SK-N-MC (cell line): Measurements from ENCODE around the gene C22orf42.

ENCODE experiments used
- EZH2 ChIP-seq: fragments of 200-600 bp; sonication (generic); IDR thresholded peaks from one replicate; pipeline ENCODE4 v1.6.1; 2017; ENCODE audit warnings: antibody characterized with exemption
- FOXP2 ChIP-seq: optimal IDR thresholded peaks from 2 replicates; pipeline ENCODE3; 2011; ENCODE audit warnings: mild to moderate bottlenecking, moderate library complexity; ENCODE audit not compliant: insufficient read depth; ENCODE audit errors: extremely low read length, control extremely low read depth
- POLR2AphosphoS5 ChIP-seq: IDR thresholded peaks from 2 replicates; pipeline ENCODE4 v1.6.1; 2012; ENCODE audit warnings: mild to moderate bottlenecking, low read depth, low read length, borderline replicate concordance

DNA sequence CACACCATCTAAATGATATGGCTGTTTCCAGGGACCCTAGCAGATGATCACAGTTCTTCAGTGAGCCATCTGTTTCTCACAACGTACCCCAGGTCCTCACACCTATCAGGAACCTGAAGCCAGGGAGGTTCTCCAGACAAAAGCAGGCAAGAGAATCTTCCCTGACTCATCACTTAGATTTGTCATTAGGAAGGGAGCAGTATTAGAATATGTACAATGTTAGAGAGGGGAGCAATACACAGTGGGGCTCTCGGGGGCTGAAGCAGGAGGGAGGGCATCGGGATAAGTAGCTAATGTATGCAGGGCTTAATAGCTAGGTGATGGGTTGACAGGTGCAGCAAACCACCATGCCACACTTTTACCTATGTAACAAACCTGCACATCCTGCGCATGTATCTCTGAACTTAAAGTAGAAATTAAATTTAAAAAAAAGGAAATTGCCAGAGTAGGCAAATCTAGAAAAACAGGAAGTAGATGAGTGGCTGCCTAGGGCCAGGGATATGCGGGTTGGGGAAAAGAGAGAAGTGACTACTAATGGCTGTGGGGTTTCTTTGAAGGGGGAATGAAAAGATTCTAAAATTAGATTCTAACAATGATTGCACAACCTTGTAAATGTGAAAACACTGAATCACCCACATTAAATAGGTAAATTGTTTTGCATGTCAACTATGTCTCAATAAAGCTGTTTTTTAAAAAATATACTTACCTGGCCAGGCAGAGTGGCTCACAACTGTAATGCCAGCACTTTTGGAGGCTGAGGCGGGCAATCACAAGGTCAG, 14.4 kb downstream of the C22orf42 start:
- no peak for TF ChIP-seq EZH2
- TF ChIP-seq POLR2AphosphoS5: no peak
- no peak for TF ChIP-seq FOXP2
